Epithelial cell of umbilical artery (primary cell): ENCODE results near the gene DAPL1. TPM values are rescaled to one million over a fixed set of nuclear protein-coding genes. Genes with fewer than 3 reads are reported as not detected.

Experiments used
- total RNA-seq: library from RNA; depleted of rRNA; stranded (reverse); fragments of >200 nt; gene quantifications from 2 replicates; pipeline ENCODE4 v1.2.3, GENCODE V29; 2014

Gene DAPL1, protein sequence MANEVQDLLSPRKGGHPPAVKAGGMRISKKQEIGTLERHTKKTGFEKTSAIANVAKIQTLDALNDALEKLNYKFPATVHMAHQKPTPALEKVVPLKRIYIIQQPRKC
- not detected in 2 replicates for total RNA-seq

GRCh38 chr2:158795195-158795924 is at the start of gene DAPL1:
DAPL1 (plus strand) TSS chr2:158795317; CDS start chr2:158795373, 56 bp downstream.

Other genes starting within 250 kb of the DAPL1 start
- gene TANC1, start 173.3 kb downstream of the DAPL1 start, total RNA-seq: 34.8 and 53.0 TPM in 2 replicates